SIG-M5 (cell line): Measurements from ENCODE around the gene SLC34A1.
"Not testable (repeated sequence)": the region's sequence is repeated elsewhere in the genome, so short reads cannot be mapped to it uniquely, and the experiment has no call there.

ENCODE experiments used
- DNase-seq: peaks from one replicate; lab custom pipeline; 2025; lab: John Stamatoyannopoulos, UW

SLC34A1 gene

GRCh38 chr5:177368869-177369644 is 15.2 kb upstream of the SLC34A1 start:
- DNase-seq: no peak

- DNase-seq: no peak
These were observed 14.4 kb upstream of the SLC34A1 start for GRCh38 chr5:177369645-177370440.

DNA sequence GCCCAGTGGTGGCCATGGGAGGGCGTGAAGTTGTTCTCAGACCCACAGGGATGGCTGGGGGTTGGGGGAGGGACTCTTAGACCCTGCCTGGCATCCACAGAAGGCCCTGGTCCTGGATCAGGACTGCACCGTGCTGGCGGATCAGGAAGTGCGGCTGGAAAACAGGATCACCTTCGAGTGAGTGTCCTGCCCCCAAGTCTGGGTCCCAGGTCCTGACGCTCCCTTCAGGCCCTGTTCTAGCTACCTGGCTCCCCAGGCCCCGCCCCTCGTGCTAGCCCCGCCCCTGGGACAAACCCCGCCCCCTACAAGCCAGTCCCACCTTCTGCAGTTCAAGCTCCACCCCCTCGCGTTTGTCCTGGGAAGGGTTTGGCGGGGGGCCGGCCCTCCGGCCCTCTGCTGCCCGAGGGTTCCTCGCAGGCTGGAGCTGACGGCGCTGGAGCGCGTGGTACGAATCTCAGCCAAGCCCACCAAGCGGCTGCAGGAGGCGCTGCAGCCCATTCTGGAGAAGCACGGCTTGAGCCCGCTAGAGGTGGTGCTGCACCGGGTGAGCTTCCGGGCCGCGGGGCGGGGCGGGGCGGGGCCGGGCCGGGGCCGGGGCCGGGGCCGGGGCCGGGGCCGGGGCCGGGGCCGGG is 13.6 kb upstream of the SLC34A1 start:
- no peak for DNase-seq

GRCh38 chr5:177371120-177372033 is 12.9 kb upstream of the SLC34A1 start:
- no peak for DNase-seq

DNA sequence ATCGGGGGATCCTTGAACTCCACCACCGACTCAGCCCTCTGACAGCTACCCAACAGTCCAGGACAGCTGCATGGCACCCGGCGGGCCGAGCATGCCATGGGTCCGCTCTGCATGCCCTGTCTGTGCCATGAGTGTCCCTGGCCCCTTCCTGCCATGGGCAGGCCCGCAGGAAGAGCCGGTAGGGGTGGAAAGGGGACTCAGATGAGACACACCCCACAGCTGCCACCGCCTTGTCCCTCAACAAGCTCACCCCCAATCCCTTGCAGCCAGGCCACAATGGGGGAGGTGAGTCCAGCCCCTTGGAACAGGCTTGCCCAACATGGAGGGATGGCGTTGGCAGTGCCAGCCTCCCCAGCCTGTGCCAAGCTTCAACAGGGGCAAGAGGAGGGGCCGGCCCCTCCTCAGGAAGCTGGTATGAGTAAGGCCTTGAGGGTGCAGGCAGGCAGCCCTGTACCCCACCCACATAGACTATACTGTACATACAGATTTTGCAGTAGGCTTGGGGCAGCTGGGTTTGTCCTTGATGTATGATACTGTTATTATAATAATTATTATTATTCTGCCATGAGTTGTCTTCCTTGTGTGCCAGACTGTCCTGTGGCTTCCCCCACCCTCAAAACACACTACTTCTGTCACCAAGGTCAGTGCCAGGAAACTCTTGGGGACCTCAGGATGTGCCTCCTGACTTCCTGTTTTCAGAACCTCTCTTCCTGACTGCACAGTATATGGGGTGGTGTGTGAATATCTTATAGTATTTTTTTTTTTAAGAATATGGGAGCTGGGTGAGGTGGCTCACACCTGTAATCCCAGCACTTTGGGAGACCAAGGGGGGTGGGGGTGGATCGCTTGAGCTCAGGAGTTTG is 12.0 kb upstream of the SLC34A1 start:
- DNase-seq: no peak

- no peak for DNase-seq
These were observed 11.3 kb upstream of the SLC34A1 start for GRCh38 chr5:177372910-177373309.

GRCh38 chr5:177373806-177374205 is 10.4 kb upstream of the SLC34A1 start:
- no peak for DNase-seq

GRCh38 chr5:177374211-177374610 is 10.0 kb upstream of the SLC34A1 start:
- no peak for DNase-seq

DNA sequence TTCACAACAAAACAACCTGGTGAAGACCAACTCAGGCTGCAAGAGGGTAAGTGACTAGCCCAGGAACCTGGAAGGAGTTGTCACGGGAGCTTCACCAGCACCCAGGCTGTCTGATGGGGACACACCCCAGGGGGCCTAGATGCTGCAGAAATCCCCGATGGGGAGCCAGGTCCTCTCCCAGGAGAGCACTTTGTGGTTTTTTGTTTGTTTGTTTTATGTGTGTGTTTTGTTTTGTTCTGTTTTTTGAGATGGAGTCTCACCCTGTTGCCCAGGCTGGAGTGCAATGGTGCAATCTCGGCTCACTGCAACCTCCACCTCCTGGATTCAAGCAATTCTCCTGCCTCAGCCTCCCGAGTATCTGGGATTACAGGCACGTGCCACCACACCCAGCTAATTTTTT is 8.7 kb upstream of the SLC34A1 start:
- DNase-seq: not testable (repeated sequence)

DNA sequence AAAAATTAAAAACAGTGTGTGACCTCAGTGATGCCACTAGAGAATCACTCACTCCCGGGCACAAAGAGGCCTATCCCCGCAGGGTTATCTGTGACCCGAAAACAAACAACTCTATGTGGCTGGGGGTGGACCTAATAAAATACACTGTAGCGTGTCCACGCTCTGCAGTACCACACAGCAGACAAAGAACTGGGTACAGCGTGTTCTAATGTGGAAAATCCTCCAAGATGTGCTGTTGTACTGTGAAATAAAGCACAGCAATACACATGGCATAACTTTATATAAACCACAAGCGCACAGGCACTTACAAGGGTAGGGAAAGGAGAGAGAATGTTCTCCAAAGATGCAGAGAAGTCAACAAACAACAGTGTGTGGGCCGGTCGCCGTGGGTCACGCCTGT is 8.1 kb upstream of the SLC34A1 start:
- DNase-seq: no peak

DNA sequence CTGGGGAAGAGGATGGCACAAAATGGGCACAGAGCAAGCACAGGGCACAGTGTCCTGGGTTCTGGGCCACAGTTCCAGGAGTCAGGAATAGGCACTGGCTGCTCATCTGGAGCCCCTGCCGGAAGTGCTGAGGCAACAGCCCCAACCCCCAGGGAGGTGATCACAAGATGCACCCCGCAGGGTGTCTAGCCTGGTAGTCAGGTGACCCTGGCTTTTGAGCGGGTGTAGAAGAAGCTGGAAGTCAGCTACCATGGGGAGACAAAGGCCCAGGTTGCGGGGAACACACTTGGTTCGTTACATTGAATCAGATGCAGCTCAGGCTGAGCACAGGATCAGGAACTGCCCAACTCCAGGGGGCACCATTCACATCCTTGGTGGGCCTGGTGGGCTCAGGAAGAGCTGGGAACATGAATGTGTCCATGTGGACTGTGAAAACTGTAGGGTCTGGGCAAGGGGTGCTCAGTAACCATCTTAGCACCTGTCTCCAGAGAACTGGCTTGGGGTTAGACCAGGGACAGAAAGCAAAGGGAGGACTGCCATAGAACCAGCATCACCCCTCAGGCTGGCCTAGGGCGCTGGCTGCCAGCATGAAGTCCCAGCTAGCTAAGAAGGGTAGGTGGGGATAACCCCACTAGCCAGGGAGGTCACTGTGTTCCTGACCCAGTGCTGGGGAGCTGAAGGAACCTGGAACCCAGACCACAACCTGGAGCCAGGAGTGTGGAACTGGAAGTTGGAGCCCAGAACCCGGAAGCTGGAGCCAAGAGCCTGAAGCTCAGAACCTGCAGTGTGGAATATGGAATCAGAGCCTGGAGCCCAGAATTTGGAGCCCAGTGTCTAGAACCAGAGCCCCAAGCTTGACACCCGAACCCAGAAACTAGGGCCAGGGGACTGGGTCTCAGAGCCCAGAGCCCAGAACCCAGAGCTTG is 6.1 kb upstream of the SLC34A1 start:
- DNase-seq: no peak

GRCh38 chr5:177378884-177379883 is 5.0 kb upstream of the SLC34A1 start:
- DNase-seq: no peak

- no peak for DNase-seq
These were observed 3.5 kb upstream of the SLC34A1 start for GRCh38 chr5:177380805-177381126.

GRCh38 chr5:177382423-177383029 is 1.7 kb upstream of the SLC34A1 start:
- no peak for DNase-seq

GRCh38 chr5:177383181-177383580 is 1.1 kb upstream of the SLC34A1 start:
- no peak for DNase-seq

DNA sequence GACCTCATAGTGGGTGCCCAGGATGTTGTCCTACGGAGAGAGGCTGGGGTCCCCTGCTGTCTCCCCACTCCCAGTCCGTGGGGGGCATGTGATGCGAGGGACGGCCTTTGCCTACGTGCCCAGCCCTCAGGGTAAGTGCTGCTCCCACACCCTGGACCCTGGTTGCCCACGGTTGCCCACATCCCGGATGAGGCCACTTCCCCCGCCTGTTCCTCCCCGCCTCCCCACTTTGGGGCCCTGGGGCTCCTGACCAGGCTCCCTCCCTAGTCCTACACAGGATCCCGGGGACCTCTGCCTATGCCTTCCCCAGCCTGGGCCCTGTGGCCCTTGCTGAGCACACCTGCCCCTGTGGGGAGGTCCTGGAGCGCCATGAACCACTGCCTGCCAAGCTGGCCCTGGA is 1.5 kb downstream of the SLC34A1 start:
- DNase-seq: no peak

DNA sequence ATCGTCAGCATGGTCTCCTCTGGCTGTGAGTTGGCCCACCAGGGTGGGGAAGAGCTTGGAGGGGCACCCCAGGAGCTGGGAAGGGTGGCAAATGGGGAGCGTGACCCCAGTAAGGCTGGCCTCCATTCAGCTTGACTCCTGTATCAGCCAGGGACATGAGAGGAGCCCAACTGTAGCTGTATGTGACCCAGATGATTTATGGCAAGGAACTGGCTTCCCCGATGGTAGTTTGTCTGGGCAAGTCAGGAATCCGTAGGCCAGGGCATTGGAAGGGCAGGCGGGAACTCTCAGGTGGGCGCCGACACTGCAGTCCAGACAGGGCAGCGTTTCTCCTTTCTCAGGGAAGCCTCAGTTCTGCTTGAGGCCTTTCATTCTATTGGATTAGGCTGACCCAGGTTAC is 2.3 kb downstream of the SLC34A1 start:
- DNase-seq: no peak

- DNase-seq: no peak
These were observed 3.2 kb downstream of the SLC34A1 start for GRCh38 chr5:177387405-177387804.
